Stomach (tissue), 4 donors: ENCODE results near the gene FIGLA.

Source experiments
- CTCF ChIP-seq, 7 experiments: fragments of 450-650 bp in 4 of 7; fragments of 200-600 bp in 3 of 7; sonication (generic) in 3 of 7; IDR thresholded peaks; one replicate each; pipeline ENCODE4 v1.5.1; 2016 to 2019; ENCODE audit warnings: antibody characterized with exemption in 7 of 7, control low read depth in 2 of 7, mild to moderate bottlenecking in 1 of 7
- EP300 ChIP-seq: sonication (generic); formaldehyde crosslinking; IDR thresholded peaks from one replicate; pipeline ENCODE4 v1.6.1; 2017; ENCODE audit warnings: antibody characterized with exemption
- POLR2A ChIP-seq, 4 donors: fragments of 450-650 bp; IDR thresholded peaks; one replicate each; pipeline ENCODE4 v1.6.1; 2016; ENCODE audit warnings: antibody characterized with exemption in 4 of 4, control low read depth in 2 of 4, mild to moderate bottlenecking in 1 of 4, moderate library complexity in 1 of 4

GRCh38 chr2:70777450-70777849, 13.0 kb downstream of the FIGLA start:
- TF ChIP-seq CTCF (IDR thresholded peaks at IDR 0.05) (no peak), EP300 (no peak), POLR2A (IDR thresholded peaks at IDR 0.05) (no peak)
